ENCODE measurements around the gene AMBP.
A peak's percentile ranks its signal among the peaks of the same experiment; 100 is the strongest.

Gene AMBP

GRCh38 chr9:114069476-114070187 is 8.5 kb downstream of the AMBP start:
- no peak for TF ChIP-seq ZFX (IDR thresholded peaks at IDR 0.05; ENCODE audit: borderline replicate concordance)
- TF ChIP-seq, protein P1, sequence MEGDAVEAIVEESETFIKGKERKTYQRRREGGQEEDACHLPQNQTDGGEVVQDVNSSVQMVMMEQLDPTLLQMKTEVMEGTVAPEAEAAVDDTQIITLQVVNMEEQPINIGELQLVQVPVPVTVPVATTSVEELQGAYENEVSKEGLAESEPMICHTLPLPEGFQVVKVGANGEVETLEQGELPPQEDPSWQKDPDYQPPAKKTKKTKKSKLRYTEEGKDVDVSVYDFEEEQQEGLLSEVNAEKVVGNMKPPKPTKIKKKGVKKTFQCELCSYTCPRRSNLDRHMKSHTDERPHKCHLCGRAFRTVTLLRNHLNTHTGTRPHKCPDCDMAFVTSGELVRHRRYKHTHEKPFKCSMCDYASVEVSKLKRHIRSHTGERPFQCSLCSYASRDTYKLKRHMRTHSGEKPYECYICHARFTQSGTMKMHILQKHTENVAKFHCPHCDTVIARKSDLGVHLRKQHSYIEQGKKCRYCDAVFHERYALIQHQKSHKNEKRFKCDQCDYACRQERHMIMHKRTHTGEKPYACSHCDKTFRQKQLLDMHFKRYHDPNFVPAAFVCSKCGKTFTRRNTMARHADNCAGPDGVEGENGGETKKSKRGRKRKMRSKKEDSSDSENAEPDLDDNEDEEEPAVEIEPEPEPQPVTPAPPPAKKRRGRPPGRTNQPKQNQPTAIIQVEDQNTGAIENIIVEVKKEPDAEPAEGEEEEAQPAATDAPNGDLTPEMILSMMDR (IDR thresholded peaks at IDR 0.05): no peak
- H3K27ac ChIP-seq: 0 out of 2 replicates have a peak overlapping the region, but pooled peaks have one; percentile 23

DNA sequence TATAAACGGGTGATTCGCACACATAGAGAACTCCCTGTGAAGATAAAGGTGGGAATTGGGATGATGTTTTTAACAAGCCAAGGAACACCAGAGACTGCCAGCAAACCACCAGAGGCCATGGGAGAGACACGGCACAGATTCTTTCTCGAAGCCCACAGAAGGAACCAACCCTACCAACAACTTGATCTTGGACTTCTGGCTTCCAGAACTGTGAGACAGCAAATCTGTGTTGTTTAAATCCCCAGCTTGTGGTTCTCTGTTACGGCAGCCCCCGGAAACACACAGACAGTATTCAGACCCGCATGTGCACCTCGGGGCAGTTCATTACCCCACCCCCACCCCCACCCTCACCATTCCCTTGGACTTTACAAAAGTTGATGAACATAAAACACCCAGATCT is 12.8 kb downstream of the AMBP start:
- TF ChIP-seq, protein P1 (IDR thresholded peaks at IDR 0.05): no peak
- no peak for TF ChIP-seq ZFX (IDR thresholded peaks at IDR 0.05; ENCODE audit: borderline replicate concordance)

GRCh38 chr9:114061830-114062474 is 16.1 kb downstream of the AMBP start:
- H3K27ac ChIP-seq: no peak overlapping the region
- TF ChIP-seq, protein P1 (IDR thresholded peaks at IDR 0.05): no peak
- TF ChIP-seq ZFX (IDR thresholded peaks at IDR 0.05; ENCODE audit: borderline replicate concordance): no peak

More for the DNA sequence above, 12.8 kb downstream of the AMBP start:
- H3K27ac ChIP-seq: no peak overlapping the region

DNA sequence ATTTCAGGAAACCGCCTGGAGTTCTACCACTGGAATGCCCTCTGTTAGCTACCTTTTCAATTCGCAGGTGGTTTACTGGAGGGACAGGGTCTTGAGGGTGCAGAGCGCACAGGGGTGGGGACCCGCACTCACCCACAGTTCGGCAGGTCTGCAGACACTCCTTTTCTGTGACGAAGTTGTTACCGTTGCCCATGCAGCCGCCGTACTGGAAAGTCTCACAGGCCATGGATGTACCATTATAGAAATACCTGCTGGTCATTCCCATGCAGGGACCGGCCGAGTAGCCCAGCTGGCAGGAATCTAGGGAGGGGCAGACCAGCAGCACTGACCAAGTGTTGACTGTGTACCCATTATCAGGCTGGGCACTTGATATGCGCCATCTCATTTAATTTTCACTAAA is 16.8 kb downstream of the AMBP start:
- TF ChIP-seq, protein P1 (IDR thresholded peaks at IDR 0.05): no peak
- TF ChIP-seq ZFX (IDR thresholded peaks at IDR 0.05; ENCODE audit: borderline replicate concordance): no peak
- H3K27ac ChIP-seq: no peak overlapping the region

DNA sequence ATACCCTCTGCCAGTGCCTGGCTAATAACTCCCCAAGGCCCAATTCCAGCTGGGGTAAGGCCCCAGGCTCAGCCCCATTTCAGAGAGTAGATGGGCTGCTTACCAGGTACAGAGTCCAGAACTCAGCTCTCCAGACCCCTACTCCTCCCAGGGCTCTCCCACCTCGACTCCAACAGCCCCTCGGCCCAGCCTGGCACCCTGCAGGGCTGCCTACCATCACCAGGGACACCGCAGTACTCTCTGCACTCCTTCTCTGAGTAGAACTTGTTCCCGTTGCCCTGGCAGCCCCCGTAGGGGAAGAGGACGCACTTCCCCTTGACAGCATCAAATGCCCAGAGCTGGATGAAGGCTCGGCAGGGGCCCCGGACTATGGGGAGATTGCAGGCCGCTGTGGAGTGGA is 17.4 kb downstream of the AMBP start:
- no peak for TF ChIP-seq ZFX (IDR thresholded peaks at IDR 0.05; ENCODE audit: borderline replicate concordance)
- TF ChIP-seq, protein P1 (IDR thresholded peaks at IDR 0.05): no peak
- H3K27ac ChIP-seq: no peak overlapping the region

DNA sequence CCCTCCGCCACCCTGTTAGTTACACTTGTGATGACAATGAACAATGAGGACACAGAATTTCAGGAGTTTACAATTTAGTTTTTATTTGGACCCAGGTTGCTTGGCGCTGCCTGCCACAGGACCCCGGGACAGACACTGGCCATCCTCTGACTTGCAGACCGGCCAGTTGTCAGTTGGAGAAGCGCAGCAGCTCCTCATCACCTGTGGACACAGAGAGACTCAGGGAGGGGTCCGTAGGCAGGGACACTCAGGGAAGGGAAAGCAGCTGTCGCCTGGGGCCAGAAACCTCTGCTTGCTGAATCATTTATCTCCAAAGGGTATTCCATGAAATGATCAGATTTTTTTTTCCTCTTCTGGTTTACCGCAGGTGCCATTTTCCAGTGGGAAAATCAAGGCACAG is 18.0 kb downstream of the AMBP start:
- TF ChIP-seq ZFX (IDR thresholded peaks at IDR 0.05; ENCODE audit: borderline replicate concordance): no peak
- TF ChIP-seq, protein P1 (IDR thresholded peaks at IDR 0.05): no peak
- no peak overlapping the region for H3K27ac ChIP-seq

Data from 22Rv1 (cell line).